CD4-positive, alpha-beta memory T cell (primary cell): Measurements from ENCODE around the gene SPEM3. TPM values are rescaled to one million over a fixed set of nuclear protein-coding genes. Genes with fewer than 3 reads are reported as not detected.

Experiments
- polyA plus RNA-seq, 2 donors: library from polyadenylated mRNA; unstranded; fragments of 300-500 nt; fragmentation: Illumina TruSeq; gene quantifications; one replicate each; pipeline ENCODE4 v1.2.3, GENCODE V29; 2021
- total RNA-seq, 2 experiments: library from RNA; stranded (reverse); gene quantifications; one replicate each; pipeline ENCODE4 v1.2.3, GENCODE V29; 2021

SPEM3 gene
- total and polyA plus RNA-seq, 4 experiments from 2014 or later, result not detected

Other genes starting within 250 kb of the SPEM3 start
Only the 30 nearest of the 39 such genes appear.
- gene CTDNEP1, start 177.1 kb upstream of the SPEM3 start, total RNA-seq, result 100 to 1,000 TPM; 145 to 157 TPM
- gene CTDNEP1, start 177.1 kb upstream of the SPEM3 start, polyA plus RNA-seq, result 10 to 100 TPM; 42.4 to 59.1 TPM
- gene ELP5, start 176.6 kb upstream of the SPEM3 start, total RNA-seq, result 10 to 100 TPM; 29.8 to 30.9 TPM
- 10 to 100 TPM; 68.0 to 71.3 TPM for gene ELP5, start 176.6 kb upstream of the SPEM3 start, polyA plus RNA-seq
- 1 to 10 TPM in 1 of 2 experiments, under 1 TPM in 1; 0.39 to 1.0 TPM for gene CLDN7, start 166.4 kb upstream of the SPEM3 start, total RNA-seq
- gene CLDN7, start 166.4 kb upstream of the SPEM3 start, polyA plus RNA-seq, result 1 to 10 TPM; 1.0 to 3.1 TPM
- not detected for gene SLC2A4, start 147.1 kb upstream of the SPEM3 start, total RNA-seq
- gene SLC2A4, start 147.1 kb upstream of the SPEM3 start, polyA plus RNA-seq, result not detected
- under 1 TPM; 0.26 to 0.39 TPM for gene YBX2, start 134.2 kb upstream of the SPEM3 start, total RNA-seq
- gene YBX2, start 134.2 kb upstream of the SPEM3 start, polyA plus RNA-seq, result not detected
- gene EIF5A, start 121.2 kb upstream of the SPEM3 start, total RNA-seq, result 100 to 1,000 TPM; 240 to 244 TPM
- gene EIF5A, start 121.2 kb upstream of the SPEM3 start, polyA plus RNA-seq, result 100 to 1,000 TPM; 230 to 850 TPM
- 100 to 1,000 TPM; 127 to 132 TPM for gene GPS2, start 113.5 kb upstream of the SPEM3 start, total RNA-seq
- 100 to 1,000 TPM; 101 to 120 TPM for gene GPS2, start 113.5 kb upstream of the SPEM3 start, polyA plus RNA-seq
- gene NEURL4, start 99.5 kb upstream of the SPEM3 start, total RNA-seq, result 10 to 100 TPM; 73.8 to 81.6 TPM
- 1 to 10 TPM in 1 of 2 donors, under 1 TPM in 1; 0.97 to 2.4 TPM for gene NEURL4, start 99.5 kb upstream of the SPEM3 start, polyA plus RNA-seq
- gene ACAP1, start 92.3 kb upstream of the SPEM3 start, total RNA-seq, result 100 to 1,000 TPM; 507 to 516 TPM
- 100 to 1,000 TPM; 261 to 264 TPM for gene ACAP1, start 92.3 kb upstream of the SPEM3 start, polyA plus RNA-seq
- gene KCTD11, start 76.7 kb upstream of the SPEM3 start, total RNA-seq, result 1 to 10 TPM; 3.5 to 4.3 TPM
- gene KCTD11, start 76.7 kb upstream of the SPEM3 start, polyA plus RNA-seq, result 1 to 10 TPM in 1 of 2 donors, under 1 TPM in 1; 0.33 to 1.8 TPM
- not detected for gene TMEM95, start 73.7 kb upstream of the SPEM3 start, total RNA-seq
- not detected for gene TMEM95, start 73.7 kb upstream of the SPEM3 start, polyA plus RNA-seq
- 10 to 100 TPM; 13.8 to 15.9 TPM for gene TNK1, start 47.8 kb upstream of the SPEM3 start, total RNA-seq
- gene TNK1, start 47.8 kb upstream of the SPEM3 start, polyA plus RNA-seq, result 1 to 10 TPM; 1.7 to 2.1 TPM
- 10 to 100 TPM; 90.3 to 91.9 TPM for gene PLSCR3, start 34.3 kb upstream of the SPEM3 start, total RNA-seq
- gene PLSCR3, start 34.3 kb upstream of the SPEM3 start, polyA plus RNA-seq, result 100 to 1,000 TPM; 174 to 242 TPM
- 10 to 100 TPM; 35.4 to 38.3 TPM for gene TMEM256, start 24.8 kb upstream of the SPEM3 start, total RNA-seq
- 10 to 100 TPM; 49.9 to 51.1 TPM for gene TMEM256, start 24.8 kb upstream of the SPEM3 start, polyA plus RNA-seq
- 1 to 10 TPM; 8.8 to 9.8 TPM for gene NLGN2, start 21.0 kb upstream of the SPEM3 start, total RNA-seq
- gene NLGN2, start 21.0 kb upstream of the SPEM3 start, polyA plus RNA-seq, result under 1 TPM in 1 of 2 donors, not detected in 1; 0.08 TPM
- gene SPEM1, start 8.5 kb upstream of the SPEM3 start, total RNA-seq, result not detected
- gene SPEM1, start 8.5 kb upstream of the SPEM3 start, polyA plus RNA-seq, result not detected
- not detected for gene SPEM2, start 3.2 kb upstream of the SPEM3 start, total RNA-seq
- not detected for gene SPEM2, start 3.2 kb upstream of the SPEM3 start, polyA plus RNA-seq
- 10 to 100 TPM; 20.8 to 21.8 TPM for gene TMEM102, start 6.6 kb downstream of the SPEM3 start, total RNA-seq
- gene TMEM102, start 6.6 kb downstream of the SPEM3 start, polyA plus RNA-seq, result 10 to 100 TPM; 14.6 to 29.2 TPM
- 1 to 10 TPM; 2.7 to 3.3 TPM for gene FGF11, start 10.7 kb downstream of the SPEM3 start, total RNA-seq
- gene FGF11, start 10.7 kb downstream of the SPEM3 start, polyA plus RNA-seq, result under 1 TPM in 1 of 2 donors, not detected in 1; 0.14 TPM
- gene CHRNB1, start 16.2 kb downstream of the SPEM3 start, total RNA-seq, result 1 to 10 TPM; 9.1 to 9.5 TPM
- 10 to 100 TPM; 24.1 to 29.2 TPM for gene CHRNB1, start 16.2 kb downstream of the SPEM3 start, polyA plus RNA-seq
- 10 to 100 TPM; 75.2 to 75.7 TPM for gene ZBTB4, start 50.8 kb downstream of the SPEM3 start, total RNA-seq
- gene ZBTB4, start 50.8 kb downstream of the SPEM3 start, polyA plus RNA-seq, result 10 to 100 TPM in 1 of 2 donors, 1 to 10 TPM in 1; 4.6 to 21.2 TPM
- gene SLC35G6, start 52.6 kb downstream of the SPEM3 start, total RNA-seq, result not detected
- gene SLC35G6, start 52.6 kb downstream of the SPEM3 start, polyA plus RNA-seq, result not detected
- 100 to 1,000 TPM; 178 to 191 TPM for gene POLR2A, start 55.5 kb downstream of the SPEM3 start, total RNA-seq
- gene POLR2A, start 55.5 kb downstream of the SPEM3 start, polyA plus RNA-seq, result 10 to 100 TPM in 1 of 2 donors, 1 to 10 TPM in 1; 8.6 to 76.2 TPM
- 10 to 100 TPM; 45.1 to 52.2 TPM for gene TNFSF12, start 120.2 kb downstream of the SPEM3 start, total RNA-seq
- 10 to 100 TPM; 45.8 to 72.8 TPM for gene TNFSF12, start 120.2 kb downstream of the SPEM3 start, polyA plus RNA-seq
- gene TNFSF13, start 129.9 kb downstream of the SPEM3 start, total RNA-seq, result 1 to 10 TPM; 2.9 to 3.8 TPM
- under 1 TPM in 1 of 2 donors, not detected in 1; 0.68 TPM for gene TNFSF13, start 129.9 kb downstream of the SPEM3 start, polyA plus RNA-seq
- 10 to 100 TPM; 37.7 to 40.1 TPM for gene SENP3, start 133.1 kb downstream of the SPEM3 start, total RNA-seq
- gene SENP3, start 133.1 kb downstream of the SPEM3 start, polyA plus RNA-seq, result 10 to 100 TPM; 13.1 to 15.5 TPM
- 10 to 100 TPM; 19.8 to 20.9 TPM for gene CD68, start 150.8 kb downstream of the SPEM3 start, total RNA-seq
- gene CD68, start 150.8 kb downstream of the SPEM3 start, polyA plus RNA-seq, result under 1 TPM in 1 of 2 donors, not detected in 1; 0.59 TPM
- gene MPDU1, start 155.0 kb downstream of the SPEM3 start, total RNA-seq, result 10 to 100 TPM; 23.8 to 25.0 TPM
- 10 to 100 TPM; 41.7 to 50.1 TPM for gene MPDU1, start 155.0 kb downstream of the SPEM3 start, polyA plus RNA-seq
- 1 to 10 TPM; 1.0 to 1.1 TPM for gene SOX15, start 161.2 kb downstream of the SPEM3 start, total RNA-seq
- not detected for gene SOX15, start 161.2 kb downstream of the SPEM3 start, polyA plus RNA-seq
- 10 to 100 TPM; 44.1 to 46.6 TPM for gene FXR2, start 186.0 kb downstream of the SPEM3 start, total RNA-seq
- gene FXR2, start 186.0 kb downstream of the SPEM3 start, polyA plus RNA-seq, result 10 to 100 TPM in 1 of 2 donors, 1 to 10 TPM in 1; 9.2 to 18.6 TPM